Heart left ventricle (tissue), 16 donors: ENCODE data around the gene PROSER3. TPM values are rescaled to one million over a fixed set of nuclear protein-coding genes. Genes with fewer than 3 reads are reported as not detected.
A peak's percentile ranks its signal among the peaks of the same experiment; 100 is the strongest.

Experiments used
- ATAC-seq, 4 donors: fragments of 200-7000 bp; cut with Tn5 transposase; one replicate each; pipeline ENCODE4 v1.9.1; 2020 to 2022; ENCODE audit warnings: moderate library complexity in 4 of 4, mild to moderate bottlenecking in 3 of 4, moderate number of reproducible peaks in 1 of 4
- DNase-seq, 5 donors: peaks; one replicate each; pipeline ENCODE4 v3.0.0-alpha.2; 2020
- H3K27ac ChIP-seq, 12 donors: fragments of 200-600 bp; sonication (generic) in 4 of 12; one replicate each; pipeline versions ENCODE4 v1.5.0 to v1.8.0; 2016 to 2022; ENCODE audit warnings: mild to moderate bottlenecking in 2 of 12
- H3K27me3 ChIP-seq, 9 donors: fragments of 200-600 bp; sonication (generic) in 2 of 9; one replicate each; pipeline versions ENCODE4 v1.5.1 to v1.8.0; 2016 to 2022; ENCODE audit warnings: mild to moderate bottlenecking in 3 of 9
- H3K36me3 ChIP-seq, 9 donors: fragments of 200-600 bp; sonication (generic) in 2 of 9; one replicate each; pipeline versions ENCODE4 v1.5.0 to v1.8.0; 2018 to 2022; ENCODE audit warnings: mild to moderate bottlenecking in 2 of 9
- H3K4me1 ChIP-seq, 12 donors: fragments of 200-600 bp; sonication (generic) in 4 of 12; one replicate each; pipeline versions ENCODE4 v1.5.0 to v1.8.0; 2016 to 2022; ENCODE audit warnings: mild to moderate bottlenecking in 3 of 12
- H3K4me3 ChIP-seq, 12 donors: fragments of 200-600 bp; sonication (generic) in 4 of 12; one replicate each; pipeline versions ENCODE4 v1.5.0 to v1.8.0; 2017 to 2022; ENCODE audit warnings: mild to moderate bottlenecking in 9 of 12, moderate library complexity in 4 of 12
- H3K9me3 ChIP-seq, 12 donors: fragments of 200-600 bp; sonication (generic) in 4 of 12; one replicate each; pipeline versions ENCODE4 v1.5.0 to v1.8.0; 2016 to 2022; ENCODE audit warnings: mild to moderate bottlenecking in 1 of 12
- CTCF ChIP-seq, 12 donors: fragments of 200-600 bp; sonication (generic) in 4 of 12; IDR thresholded peaks; one replicate each; pipeline versions ENCODE4 v1.5.0 to v1.8.0; 2018 to 2022; ENCODE audit warnings: antibody characterized with exemption in 12 of 12, mild to moderate bottlenecking in 5 of 12
- POLR2A ChIP-seq, 2 donors: fragments of 450-650 bp; IDR thresholded peaks; one replicate each; pipeline ENCODE4 v1.6.1; 2017; ENCODE audit warnings: antibody characterized with exemption in 2 of 2, mild to moderate bottlenecking in 2 of 2, moderate library complexity in 2 of 2
- WGBS, 4 donors: extraction: QIAGEN DNeasy Blood & Tissue Kit in 2 of 4; methylation state at CpG; one replicate each; pipeline versions ENCODE4 v1.1.5 to v1.1.7; 2013 to 2018; 5-methylcytosine and 5-hydroxymethylcytosine counted together
- intact Hi-C, 10 donors: fragments of 100-400 bp; cut with DNase I; formaldehyde crosslinking; loops; one replicate each; pipeline versions ENCODE4 v1.11.1 to v1.14.2; 2022
- polyA plus RNA-seq, 2 donors: library from polyadenylated mRNA; stranded (reverse); fragments of 200-250 nt; gene quantifications; one replicate each; pipeline ENCODE4 v1.2.3, GENCODE V29; 2013
- total RNA-seq, 9 donors: library from RNA; depleted of rRNA in 2 of 9; stranded (reverse); fragments of >200 nt in 2 of 9; fragmentation: NEBNext Ultra II Directional in 3 of 9; extraction: Animal tissue kit (Norgen Biotek cat#: 25700) in 3 of 9; gene quantifications; one replicate each; pipeline versions ENCODE4 v1.1.0 to v1.2.4, GENCODE V29; 2016 to 2023
- donor health status: ischemic (EF 13 %, LVEDD 7.1; RV severe dilation, severe dysfunction).
- donor health status: healthy with polysubstance abuse.
- donor health status: DM: no; HTN: yes; CAD: no.
- donor health status: DM: no; HTN: no; CAD: no.
- donor health status: ischemic (EF 25% LVEDD 6.9; RV normal size, moderate dysfunction).
- donor health status: ischemic (EF 25% LVEDD 5.7; RV mildly dilated, moderate dysfunction).
- donor health status: healthy.
- donor health status: DM: yes; HTN: yes; CAD: no.
- donor health status: ischemic (EF 35%, LVEDD 5.7; RV mildly dilated, moderate dysfunction).
- donor health status: nonischemic (EF 11% LVEDD 7.7; RV severe dilation, severe dysfunction).
- donor health status: DM: yes; HTN: yes; CAD: no.
- donor health status: PGD.
- donor health status: ischemic (EF 29% LVEDD 5.4; RV normal size, mild dysfunction).
- donor health status: nonischemic (EF 23%, LVEDD 6.1; RV moderate dilation, normal function).

Gene PROSER3
- total and polyA plus RNA-seq, 11 donors: 1.9 to 19.7 (median 9.7) TPM

- TF ChIP-seq CTCF (IDR thresholded peaks at IDR 0.05) (no peak), POLR2A (IDR thresholded peaks at IDR 0.05) (no peak)
- 80 to 86% (median 82%) methylated on average over 10 to 14 of the region's 14 CpGs for WGBS, 4 donors
- no peaks in the 10 kb centered on the region for H3K27me3 ChIP-seq
- H3K4me1 ChIP-seq: peaks cover 3 to 30% (median 21%) of the 10 kb centered on the region in 12 donors
- no peak overlapping the region for H3K27ac ChIP-seq
- no peaks in the 10 kb centered on the region for H3K9me3 ChIP-seq
- intact Hi-C loops: loop anchor here in 4 of 10 donors (5.0 to 10.0 kb wide), 5 partner anchors 167 to 450 kb away; partner anchors contain the start of genes TMEM147 (in 4 of the 4), LRFN3 (in 2 of the 4), FFAR3 (in 1 of the 4) and USF2 (in 1 of the 4)
- ATAC-seq: no peak
- H3K4me3 ChIP-seq: peak overlapping the region in 1 of 12 donors; percentile 8
- peaks cover 0 to 4% (median 0%) of the 10 kb centered on the region in 9 donors for H3K36me3 ChIP-seq
- DNase-seq: no peak
Observed at GRCh38 chr19:35714601-35715354, 43.2 kb upstream of the PROSER3 start.

GRCh38 chr19:35715355-35715809 lies 42.6 kb upstream of the PROSER3 start:
- H3K9me3 ChIP-seq: no peaks in the 10 kb centered on the region
- peaks cover 3 to 35% (median 22%) of the 10 kb centered on the region in 12 donors for H3K4me1 ChIP-seq
- H3K27ac ChIP-seq: peak overlapping the region in 4 of 12 donors; percentile 90 to 97 (median 96)
- ATAC-seq (no peak), DNase-seq (no peak)
- 76 to 86% (median 83%) methylated on average over 5 to 7 of the region's 7 CpGs for WGBS, 4 donors
- no peaks in the 10 kb centered on the region for H3K27me3 ChIP-seq
- H3K4me3 ChIP-seq: peak overlapping the region in 4 of 12 donors; percentile 84 to 100 (median 95)
- intact Hi-C loops: loop anchor here in 4 of 10 donors (5.0 to 10.0 kb wide), 5 partner anchors 168 to 451 kb away; partner anchors contain the start of genes TMEM147 (in 4 of the 4), LRFN3 (in 2 of the 4), FFAR3 (in 1 of the 4) and USF2 (in 1 of the 4)
- peaks cover 0 to 10% (median 5%) of the 10 kb centered on the region in 9 donors for H3K36me3 ChIP-seq
- TF ChIP-seq POLR2A (IDR thresholded peaks at IDR 0.05) (no peak), CTCF (IDR thresholded peaks at IDR 0.05) (no peak)

GRCh38 chr19:35715981-35716800 lies 41.8 kb upstream of the PROSER3 start:
- DNase-seq: peak; percentile 68 to 88 (median 76)
- no peaks in the 10 kb centered on the region for H3K9me3 ChIP-seq
- 3 to 6% (median 4%) methylated on average over 47 to 52 of the region's 52 CpGs for WGBS, 4 donors
- TF ChIP-seq POLR2A (IDR thresholded peaks at IDR 0.05) (peak in 1 of 2 donors; percentile 15), CTCF (IDR thresholded peaks at IDR 0.05) (no peak)
- H3K4me3 ChIP-seq: peak overlapping the region; percentile 66 to 100 (median 88)
- no peaks in the 10 kb centered on the region for H3K27me3 ChIP-seq
- peak; percentile 44 to 63 (median 46) for ATAC-seq
- intact Hi-C loops: loop anchor here in 9 of 10 donors (1.0 to 10.0 kb wide), 15 partner anchors 13 to 451 kb away; partner anchors contain the start of genes TMEM147 (in 5 of the 9), LRFN3 (in 2 of the 9), PSENEN (in 2 of the 9) and U2AF1L4 (in 2 of the 9)
- peak overlapping the region; percentile 31 to 98 (median 92) for H3K27ac ChIP-seq
- H3K4me1 ChIP-seq: peaks cover 3 to 39% (median 22%) of the 10 kb centered on the region in 12 donors
- peaks cover 0 to 17% (median 5%) of the 10 kb centered on the region in 9 donors for H3K36me3 ChIP-seq
